ENCODE results near the gene UTF1.

UTF1 gene

DNA sequence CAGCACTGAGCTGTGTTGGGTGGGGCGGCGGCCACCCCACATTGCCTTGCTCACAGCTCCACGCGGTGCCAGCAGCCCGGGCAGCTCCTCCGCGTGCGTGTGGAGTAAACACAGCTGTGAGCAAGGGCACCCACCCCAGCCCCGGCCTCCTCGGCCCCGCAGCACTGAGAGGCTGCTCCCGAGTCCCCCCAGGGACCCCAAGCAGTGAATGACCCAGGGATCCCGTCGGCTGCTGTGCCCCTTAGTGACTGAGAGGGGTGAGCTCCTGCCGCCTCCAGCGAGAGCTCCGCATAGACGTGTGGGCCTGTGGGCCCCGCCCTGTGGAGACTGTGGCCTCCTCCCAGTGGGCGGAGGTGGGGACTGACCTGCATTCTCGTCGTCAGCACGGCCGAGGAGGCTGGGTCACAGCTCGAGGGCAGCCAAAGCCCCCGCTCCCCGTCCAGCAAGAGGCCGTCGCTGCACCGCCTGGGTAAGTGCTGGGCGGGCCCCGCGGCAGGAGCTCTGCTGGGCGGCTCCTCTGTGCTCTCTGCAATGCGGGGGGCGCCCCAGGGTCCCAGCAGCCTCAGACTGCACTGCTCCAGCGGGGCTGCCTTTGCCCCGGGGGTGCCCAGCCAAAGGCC is 29.9 kb upstream of the UTF1 start:
- TF ChIP-seq, protein P1, sequence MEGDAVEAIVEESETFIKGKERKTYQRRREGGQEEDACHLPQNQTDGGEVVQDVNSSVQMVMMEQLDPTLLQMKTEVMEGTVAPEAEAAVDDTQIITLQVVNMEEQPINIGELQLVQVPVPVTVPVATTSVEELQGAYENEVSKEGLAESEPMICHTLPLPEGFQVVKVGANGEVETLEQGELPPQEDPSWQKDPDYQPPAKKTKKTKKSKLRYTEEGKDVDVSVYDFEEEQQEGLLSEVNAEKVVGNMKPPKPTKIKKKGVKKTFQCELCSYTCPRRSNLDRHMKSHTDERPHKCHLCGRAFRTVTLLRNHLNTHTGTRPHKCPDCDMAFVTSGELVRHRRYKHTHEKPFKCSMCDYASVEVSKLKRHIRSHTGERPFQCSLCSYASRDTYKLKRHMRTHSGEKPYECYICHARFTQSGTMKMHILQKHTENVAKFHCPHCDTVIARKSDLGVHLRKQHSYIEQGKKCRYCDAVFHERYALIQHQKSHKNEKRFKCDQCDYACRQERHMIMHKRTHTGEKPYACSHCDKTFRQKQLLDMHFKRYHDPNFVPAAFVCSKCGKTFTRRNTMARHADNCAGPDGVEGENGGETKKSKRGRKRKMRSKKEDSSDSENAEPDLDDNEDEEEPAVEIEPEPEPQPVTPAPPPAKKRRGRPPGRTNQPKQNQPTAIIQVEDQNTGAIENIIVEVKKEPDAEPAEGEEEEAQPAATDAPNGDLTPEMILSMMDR (IDR thresholded peaks at IDR 0.05; ENCODE audit: control extremely low read depth, extremely low read depth, low read depth, missing control alignments) = no peak
- CTCF ChIA-PET = no interaction called here
- POLR2A ChIA-PET = no interaction called here
- no peak for DNase-seq (ENCODE audit: extremely low spot score)

DNA sequence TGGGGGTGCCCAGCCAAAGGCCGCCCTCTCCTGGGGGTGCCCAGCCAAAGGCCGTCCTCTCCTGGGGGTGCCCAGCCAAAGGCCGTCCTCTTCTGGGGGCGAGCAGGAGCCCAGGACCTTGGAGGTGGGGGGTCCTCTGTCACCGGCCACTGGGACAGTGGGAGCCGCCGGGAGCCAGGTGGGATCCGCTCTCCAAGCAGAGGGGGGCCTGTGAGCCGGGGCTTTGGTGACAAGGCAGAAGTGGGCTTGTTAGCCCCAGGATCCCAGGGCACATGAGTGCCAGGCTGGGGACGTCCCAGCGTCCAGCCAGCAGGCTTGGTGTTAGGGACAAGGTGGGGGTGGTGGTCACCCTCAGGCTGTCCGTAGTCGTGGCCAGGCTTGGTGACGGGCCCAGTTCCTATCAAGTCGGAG is 29.4 kb upstream of the UTF1 start:
- no peak for DNase-seq (ENCODE audit: extremely low spot score)
- CTCF ChIA-PET = no interaction called here
- TF ChIP-seq, protein P1 (IDR thresholded peaks at IDR 0.05; ENCODE audit: control extremely low read depth, extremely low read depth, low read depth, missing control alignments) = no peak
- POLR2A ChIA-PET = no interaction called here

DNA sequence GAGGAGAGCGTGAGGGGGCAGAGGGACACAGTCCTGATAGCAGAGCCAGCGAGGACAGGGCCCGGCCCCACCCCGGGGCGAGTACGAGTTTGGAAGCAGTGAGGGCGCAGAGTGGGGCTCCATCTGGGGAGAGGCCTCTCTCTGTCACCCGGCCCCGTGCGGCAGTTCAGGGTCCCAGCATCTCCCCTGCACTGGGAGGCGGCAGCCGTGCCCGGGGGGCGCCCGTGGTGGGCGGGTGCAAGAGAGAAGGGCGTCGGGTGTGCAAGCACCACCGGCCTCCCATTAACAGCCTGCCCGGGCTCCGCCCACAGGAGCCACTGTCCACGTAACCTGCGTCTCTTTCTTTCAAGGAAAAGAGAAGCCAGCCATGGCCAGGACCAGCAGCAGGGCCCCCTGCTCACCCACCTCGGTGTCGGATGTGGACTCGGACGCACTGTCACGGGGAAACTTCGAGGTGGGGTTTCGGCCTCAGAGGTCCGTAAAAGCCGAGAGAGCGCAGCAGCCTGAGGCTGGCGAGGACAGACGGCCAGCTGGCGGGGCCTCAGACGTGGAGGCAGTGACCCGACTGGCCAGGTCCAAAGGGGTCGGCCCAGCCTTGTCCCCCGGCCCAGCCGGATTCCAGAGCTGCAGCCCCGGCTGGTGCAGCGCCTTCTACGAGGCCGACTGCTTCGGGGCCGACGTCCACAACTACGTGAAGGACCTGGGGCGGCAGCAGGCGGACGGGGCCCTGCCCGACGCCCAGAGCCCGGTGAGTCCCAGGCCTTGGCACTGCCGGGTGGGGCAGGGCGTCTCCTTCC is 28.7 kb upstream of the UTF1 start:
- no peak for DNase-seq (ENCODE audit: extremely low spot score)
- TF ChIP-seq, protein P1 (IDR thresholded peaks at IDR 0.05; ENCODE audit: control extremely low read depth, extremely low read depth, low read depth, missing control alignments) = no peak
- POLR2A ChIA-PET = no interaction called here
- CTCF ChIA-PET = no interaction called here

DNA sequence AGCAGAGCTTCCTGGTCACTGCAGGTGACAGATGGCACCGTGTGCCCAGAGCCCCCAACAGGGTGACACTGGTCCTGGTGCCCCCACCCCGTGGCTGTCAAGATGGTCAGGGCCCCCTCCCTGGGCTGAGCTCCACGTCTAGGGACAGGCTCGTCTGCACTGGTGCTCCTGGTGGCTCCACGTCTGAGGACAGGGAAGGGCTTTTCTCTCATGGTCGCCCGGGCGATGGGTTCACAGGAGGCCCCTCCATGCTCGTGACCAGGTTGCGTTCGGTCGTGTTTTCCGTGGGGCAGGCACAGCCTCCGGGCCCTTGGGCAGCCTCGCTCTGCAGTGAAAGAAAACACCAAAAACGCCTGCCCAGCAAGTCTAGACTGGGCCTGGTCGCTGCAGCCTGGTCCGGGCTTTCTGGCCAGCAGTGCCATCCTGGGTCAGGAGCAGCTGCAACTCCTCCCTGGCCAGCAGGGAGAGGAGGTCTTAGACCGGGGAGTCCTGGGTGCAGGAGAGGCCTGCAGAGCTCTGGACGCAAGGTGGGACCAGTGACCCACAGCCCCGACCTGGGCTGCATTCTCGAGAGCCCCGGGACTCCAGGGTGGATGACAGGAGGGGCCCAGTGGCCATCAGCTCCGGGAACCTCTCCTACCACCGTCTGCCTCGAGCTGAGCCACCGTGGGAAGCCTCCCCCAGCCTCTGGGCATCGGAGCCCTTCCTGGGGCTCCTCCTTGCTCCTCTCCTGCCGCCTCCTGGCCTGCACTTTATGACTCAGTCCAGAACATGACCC is 27.9 kb upstream of the UTF1 start:
- ChIA-PET CTCF (no interaction called here), POLR2A (no interaction called here)
- DNase-seq (ENCODE audit: extremely low spot score) = no peak
- TF ChIP-seq, protein P1 (IDR thresholded peaks at IDR 0.05; ENCODE audit: control extremely low read depth, extremely low read depth, low read depth, missing control alignments) = no peak

DNA sequence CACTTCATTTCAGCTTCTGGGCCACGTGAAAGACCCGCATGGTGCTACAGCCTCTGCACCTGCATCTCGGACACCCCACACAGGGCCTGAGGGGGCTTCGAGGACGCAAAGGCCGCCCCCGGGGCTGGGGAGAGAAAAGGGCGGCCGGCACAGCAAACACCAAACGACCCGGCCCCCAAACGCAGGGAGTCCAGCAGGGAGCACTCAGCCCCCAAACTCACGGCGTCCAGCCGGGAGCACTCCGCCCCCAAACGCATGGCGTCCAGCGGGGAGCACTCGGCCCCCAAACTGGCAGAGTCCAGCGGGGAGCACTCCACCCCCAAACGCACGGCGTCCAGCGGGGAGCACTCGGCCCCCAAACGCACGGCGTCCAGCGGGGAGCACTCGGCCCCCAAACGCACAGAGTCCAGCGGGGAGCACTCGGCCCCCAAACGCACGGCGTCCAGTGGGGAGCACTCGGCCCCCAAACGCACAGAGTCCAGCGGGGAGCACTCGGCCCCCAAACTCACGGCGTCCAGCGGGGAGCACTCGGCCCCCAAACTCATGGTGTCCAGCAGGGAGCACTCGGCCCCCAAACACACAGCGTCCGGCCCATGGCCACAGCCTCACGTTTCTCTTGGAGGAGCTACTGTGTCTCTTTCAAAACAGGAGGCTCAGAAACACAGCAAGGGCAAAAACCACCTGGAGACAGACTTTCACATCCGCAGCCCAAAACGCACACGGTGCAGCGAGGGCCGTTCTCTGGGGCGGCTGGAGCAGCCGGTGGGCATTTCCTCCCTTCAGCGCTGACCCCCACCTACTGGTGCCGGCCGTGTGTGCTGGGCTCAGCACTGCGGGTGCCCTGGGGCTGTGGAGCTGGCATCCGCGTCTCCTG is 27.0 kb upstream of the UTF1 start:
- DNase-seq (ENCODE audit: extremely low spot score) = no peak
- ChIA-PET POLR2A (no interaction called here), CTCF (no interaction called here)
- TF ChIP-seq, protein P1 (IDR thresholded peaks at IDR 0.05; ENCODE audit: control extremely low read depth, extremely low read depth, low read depth, missing control alignments) = no peak

DNA sequence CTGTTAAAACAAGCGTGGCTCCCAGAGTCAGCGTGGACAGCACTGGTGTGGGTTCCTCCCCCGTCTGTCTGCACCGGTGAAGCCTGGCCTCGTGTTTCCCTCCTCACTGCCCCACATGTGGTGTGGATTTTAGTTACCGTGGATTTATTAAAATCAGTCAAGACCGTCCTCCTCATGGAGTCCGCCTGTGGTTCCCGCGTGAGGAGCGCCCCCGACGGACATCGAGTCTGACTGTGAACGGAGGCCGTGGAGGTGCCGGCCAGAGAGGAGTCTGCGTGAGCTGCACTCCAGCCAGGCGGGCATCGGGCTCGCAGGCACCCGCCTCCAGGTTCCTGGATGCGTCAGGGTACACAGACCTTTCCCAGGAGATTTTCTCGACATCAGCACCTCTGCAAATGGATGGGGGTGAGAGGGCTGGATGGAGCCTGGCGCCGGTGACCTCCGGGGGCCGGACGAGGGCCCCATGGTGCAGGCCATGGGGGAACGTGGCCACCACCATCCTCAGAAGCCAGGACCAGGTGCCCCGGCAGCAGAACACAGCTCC is 26.3 kb upstream of the UTF1 start:
- TF ChIP-seq, protein P1 (IDR thresholded peaks at IDR 0.05; ENCODE audit: control extremely low read depth, extremely low read depth, low read depth, missing control alignments) = no peak
- DNase-seq (ENCODE audit: extremely low spot score) = no peak
- ChIA-PET POLR2A (no interaction called here), CTCF (no interaction called here)
